Parathyroid adenoma (tissue), 2 donors: Measurements from ENCODE around the gene CNN2.

Experiments
- H2AFZ ChIP-seq: fragments of 300-600 bp; sonication (generic); one replicate; pipeline ENCODE4 v1.7.0; 2017; ENCODE audit warnings: antibody characterized with exemption, mild to moderate bottlenecking
- H3K27ac ChIP-seq: fragments of 300-600 bp; sonication (generic); one replicate; pipeline ENCODE4 v1.7.0; 2017
- H3K27me3 ChIP-seq: fragments of 300-600 bp; sonication (generic); one replicate; pipeline ENCODE4 v1.7.0; 2017; ENCODE audit warnings: low read length; ENCODE audit not compliant: control insufficient read depth, insufficient read depth
- H3K36me3 ChIP-seq: fragments of 300-600 bp; sonication (generic); one replicate; pipeline ENCODE4 v1.7.0; 2017; ENCODE audit warnings: low read length; ENCODE audit not compliant: control insufficient read depth, insufficient read depth
- H3K4me1 ChIP-seq: fragments of 300-600 bp; sonication (generic); one replicate; pipeline ENCODE4 v1.7.0; 2017; ENCODE audit warnings: control low read depth
- H3K4me2 ChIP-seq: fragments of 300-600 bp; sonication (generic); one replicate; pipeline ENCODE4 v1.7.0; 2017; ENCODE audit warnings: low read length
- H3K4me3 ChIP-seq: fragments of 300-600 bp; sonication (generic); one replicate; pipeline ENCODE4 v1.7.0; 2017; ENCODE audit warnings: low read depth, low read length
- H3K79me2 ChIP-seq: fragments of 300-600 bp; sonication (generic); one replicate; pipeline ENCODE4 v1.7.0; 2017; ENCODE audit warnings: control low read depth
- H3K9ac ChIP-seq: fragments of 300-600 bp; sonication (generic); one replicate; pipeline ENCODE4 v1.7.0; 2017; ENCODE audit warnings: mild to moderate bottlenecking
- H3K9me3 ChIP-seq: fragments of 300-600 bp; sonication (generic); one replicate; pipeline ENCODE4 v1.7.0; 2017; ENCODE audit warnings: low read length; ENCODE audit not compliant: control insufficient read depth
- TF ChIP-seq, protein P1 (sequence below): fragments of 300-600 bp; sonication (generic); IDR thresholded peaks from one replicate; pipeline ENCODE4 v1.7.0; 2017; ENCODE audit warnings: antibody characterized with exemption, mild to moderate bottlenecking
- donor health status: primary hyperparathyroidism.

CNN2 gene

DNA sequence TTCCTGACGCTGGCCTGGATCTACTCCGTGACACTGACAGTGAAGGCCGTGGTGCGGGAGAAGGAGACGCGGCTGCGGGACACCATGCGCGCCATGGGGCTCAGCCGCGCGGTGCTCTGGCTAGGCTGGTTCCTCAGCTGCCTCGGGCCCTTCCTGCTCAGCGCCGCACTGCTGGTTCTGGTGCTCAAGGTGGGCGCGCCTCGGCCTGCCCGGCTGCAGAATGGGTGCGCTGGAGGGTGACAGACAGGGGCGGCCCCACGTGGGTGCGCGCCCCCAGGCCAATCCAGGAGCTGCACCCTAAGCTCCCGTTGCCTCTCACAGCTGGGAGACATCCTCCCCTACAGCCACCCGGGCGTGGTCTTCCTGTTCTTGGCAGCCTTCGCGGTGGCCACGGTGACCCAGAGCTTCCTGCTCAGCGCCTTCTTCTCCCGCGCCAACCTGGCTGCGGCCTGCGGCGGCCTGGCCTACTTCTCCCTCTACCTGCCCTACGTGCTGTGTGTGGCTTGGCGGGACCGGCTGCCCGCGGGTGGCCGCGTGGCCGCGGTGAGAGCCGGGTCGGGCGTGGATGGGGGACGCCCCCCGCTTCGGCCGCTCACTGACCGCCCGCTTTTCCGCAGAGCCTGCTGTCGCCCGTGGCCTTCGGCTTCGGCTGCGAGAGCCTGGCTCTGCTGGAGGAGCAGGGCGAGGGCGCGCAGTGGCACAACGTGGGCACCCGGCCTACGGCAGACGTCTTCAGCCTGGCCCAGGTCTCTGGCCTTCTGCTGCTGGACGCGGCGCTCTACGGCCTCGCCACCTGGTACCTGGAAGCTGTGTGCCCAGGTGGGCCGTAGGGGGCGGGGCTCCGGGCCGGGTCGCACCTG lies 20.7 kb downstream of the CNN2 start:
- no peaks in the 10 kb centered on the region for H3K9me3 ChIP-seq
- no peak overlapping the region for H3K9ac ChIP-seq
- H3K27me3 ChIP-seq: no peaks in the 10 kb centered on the region
- no peak overlapping the region for H2AFZ ChIP-seq
- H3K36me3 ChIP-seq: no peaks in the 10 kb centered on the region
- no peaks in the 10 kb centered on the region for H3K79me2 ChIP-seq
- H3K4me3 ChIP-seq: no peak overlapping the region
- TF ChIP-seq, protein P1, sequence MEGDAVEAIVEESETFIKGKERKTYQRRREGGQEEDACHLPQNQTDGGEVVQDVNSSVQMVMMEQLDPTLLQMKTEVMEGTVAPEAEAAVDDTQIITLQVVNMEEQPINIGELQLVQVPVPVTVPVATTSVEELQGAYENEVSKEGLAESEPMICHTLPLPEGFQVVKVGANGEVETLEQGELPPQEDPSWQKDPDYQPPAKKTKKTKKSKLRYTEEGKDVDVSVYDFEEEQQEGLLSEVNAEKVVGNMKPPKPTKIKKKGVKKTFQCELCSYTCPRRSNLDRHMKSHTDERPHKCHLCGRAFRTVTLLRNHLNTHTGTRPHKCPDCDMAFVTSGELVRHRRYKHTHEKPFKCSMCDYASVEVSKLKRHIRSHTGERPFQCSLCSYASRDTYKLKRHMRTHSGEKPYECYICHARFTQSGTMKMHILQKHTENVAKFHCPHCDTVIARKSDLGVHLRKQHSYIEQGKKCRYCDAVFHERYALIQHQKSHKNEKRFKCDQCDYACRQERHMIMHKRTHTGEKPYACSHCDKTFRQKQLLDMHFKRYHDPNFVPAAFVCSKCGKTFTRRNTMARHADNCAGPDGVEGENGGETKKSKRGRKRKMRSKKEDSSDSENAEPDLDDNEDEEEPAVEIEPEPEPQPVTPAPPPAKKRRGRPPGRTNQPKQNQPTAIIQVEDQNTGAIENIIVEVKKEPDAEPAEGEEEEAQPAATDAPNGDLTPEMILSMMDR: no peak
- no peaks in the 10 kb centered on the region for H3K4me1 ChIP-seq
- H3K4me2 ChIP-seq: no peak overlapping the region
- H3K27ac ChIP-seq: no peak overlapping the region

DNA sequence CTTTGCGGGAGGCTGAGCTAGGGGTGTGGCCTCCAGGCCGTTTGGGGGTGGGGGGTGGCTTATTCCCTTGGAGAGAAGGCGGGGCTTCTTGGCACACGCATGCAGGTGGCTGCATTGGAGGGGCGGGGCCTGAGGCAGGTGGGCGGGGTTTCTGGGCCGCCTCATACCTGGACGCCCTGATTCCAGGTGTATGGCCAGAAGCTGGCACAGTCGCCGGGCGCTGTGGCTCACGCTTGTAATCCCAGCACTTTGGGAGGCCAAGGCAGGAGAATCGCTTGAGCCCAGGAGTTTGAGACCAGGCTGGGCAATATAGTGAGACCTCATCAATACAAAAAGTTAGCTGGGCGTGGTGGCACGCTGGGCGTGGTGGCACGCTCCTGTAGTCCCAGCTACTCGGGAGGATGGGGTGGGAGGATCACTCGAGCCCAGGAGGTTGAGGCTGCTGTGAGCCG lies 21.3 kb downstream of the CNN2 start:
- H3K4me3 ChIP-seq: no peak overlapping the region
- no peaks in the 10 kb centered on the region for H3K4me1 ChIP-seq
- no peaks in the 10 kb centered on the region for H3K27me3 ChIP-seq
- H3K79me2 ChIP-seq: no peaks in the 10 kb centered on the region
- no peaks in the 10 kb centered on the region for H3K9me3 ChIP-seq
- TF ChIP-seq, protein P1: no peak
- H2AFZ ChIP-seq: no peak overlapping the region
- H3K4me2 ChIP-seq: no peak overlapping the region
- no peak overlapping the region for H3K9ac ChIP-seq
- H3K27ac ChIP-seq: no peak overlapping the region
- H3K36me3 ChIP-seq: no peaks in the 10 kb centered on the region

DNA sequence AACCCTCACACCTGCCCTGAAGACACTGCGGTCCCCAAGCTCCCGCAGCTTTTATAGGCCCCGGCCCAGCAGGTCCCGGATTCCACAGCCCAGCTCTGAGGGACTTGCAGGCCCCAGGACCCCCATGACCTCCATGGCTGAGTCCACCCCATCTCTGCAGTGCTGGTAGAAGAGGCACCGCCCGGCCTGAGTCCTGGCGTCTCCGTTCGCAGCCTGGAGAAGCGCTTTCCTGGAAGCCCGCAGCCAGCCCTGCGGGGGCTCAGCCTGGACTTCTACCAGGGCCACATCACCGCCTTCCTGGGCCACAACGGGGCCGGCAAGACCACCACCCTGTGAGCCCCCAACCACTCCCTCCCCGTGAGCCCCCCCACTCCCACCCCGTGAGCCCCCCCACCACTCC lies 22.7 kb downstream of the CNN2 start:
- no peak overlapping the region for H2AFZ ChIP-seq
- H3K9ac ChIP-seq: no peak overlapping the region
- no peaks in the 10 kb centered on the region for H3K79me2 ChIP-seq
- no peaks in the 10 kb centered on the region for H3K4me1 ChIP-seq
- TF ChIP-seq, protein P1: no peak
- H3K36me3 ChIP-seq: no peaks in the 10 kb centered on the region
- H3K9me3 ChIP-seq: no peaks in the 10 kb centered on the region
- H3K27me3 ChIP-seq: no peaks in the 10 kb centered on the region
- no peak overlapping the region for H3K4me3 ChIP-seq
- no peak overlapping the region for H3K27ac ChIP-seq
- H3K4me2 ChIP-seq: no peak overlapping the region

DNA sequence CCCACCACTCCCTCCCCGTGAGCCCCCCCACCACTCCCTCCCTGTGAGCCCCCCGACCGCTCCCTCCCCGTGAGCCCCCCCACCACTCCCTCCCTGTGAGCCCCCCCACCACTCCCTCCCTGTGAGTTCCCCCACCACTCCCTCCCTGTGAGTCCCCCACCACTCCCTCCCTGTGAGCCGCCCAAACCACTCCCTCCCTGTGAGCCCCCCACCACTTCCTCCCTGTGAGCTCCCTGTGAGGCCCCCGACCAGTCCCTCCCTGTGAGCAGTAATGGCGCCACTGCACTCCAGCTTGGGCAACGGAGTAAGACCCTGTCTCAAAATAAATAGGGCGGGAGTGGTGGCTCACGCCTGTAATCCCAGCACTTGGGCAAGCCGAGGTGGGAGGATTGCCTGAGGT lies 23.4 kb downstream of the CNN2 start:
- H3K27ac ChIP-seq: no peak overlapping the region
- H3K4me2 ChIP-seq: no peak overlapping the region
- no peak overlapping the region for H3K4me3 ChIP-seq
- no peaks in the 10 kb centered on the region for H3K36me3 ChIP-seq
- no peaks in the 10 kb centered on the region for H3K27me3 ChIP-seq
- H2AFZ ChIP-seq: no peak overlapping the region
- H3K9ac ChIP-seq: no peak overlapping the region
- H3K4me1 ChIP-seq: no peaks in the 10 kb centered on the region
- no peaks in the 10 kb centered on the region for H3K9me3 ChIP-seq
- no peaks in the 10 kb centered on the region for H3K79me2 ChIP-seq
- TF ChIP-seq, protein P1: no peak
